ENCODE measurements around the gene TESK1.

- no peak for TF ChIP-seq MXI1 (IDR thresholded peaks at IDR 0.05; ENCODE audit: borderline replicate concordance, low read depth, low read length)
- TF ChIP-seq POLR2A (IDR thresholded peaks at IDR 0.05; ENCODE audit: low read depth, low read length) = no peak
- no peak for TF ChIP-seq SMC3 (IDR thresholded peaks at IDR 0.05; ENCODE audit: low read depth, low read length)
- TF ChIP-seq, protein P1, sequence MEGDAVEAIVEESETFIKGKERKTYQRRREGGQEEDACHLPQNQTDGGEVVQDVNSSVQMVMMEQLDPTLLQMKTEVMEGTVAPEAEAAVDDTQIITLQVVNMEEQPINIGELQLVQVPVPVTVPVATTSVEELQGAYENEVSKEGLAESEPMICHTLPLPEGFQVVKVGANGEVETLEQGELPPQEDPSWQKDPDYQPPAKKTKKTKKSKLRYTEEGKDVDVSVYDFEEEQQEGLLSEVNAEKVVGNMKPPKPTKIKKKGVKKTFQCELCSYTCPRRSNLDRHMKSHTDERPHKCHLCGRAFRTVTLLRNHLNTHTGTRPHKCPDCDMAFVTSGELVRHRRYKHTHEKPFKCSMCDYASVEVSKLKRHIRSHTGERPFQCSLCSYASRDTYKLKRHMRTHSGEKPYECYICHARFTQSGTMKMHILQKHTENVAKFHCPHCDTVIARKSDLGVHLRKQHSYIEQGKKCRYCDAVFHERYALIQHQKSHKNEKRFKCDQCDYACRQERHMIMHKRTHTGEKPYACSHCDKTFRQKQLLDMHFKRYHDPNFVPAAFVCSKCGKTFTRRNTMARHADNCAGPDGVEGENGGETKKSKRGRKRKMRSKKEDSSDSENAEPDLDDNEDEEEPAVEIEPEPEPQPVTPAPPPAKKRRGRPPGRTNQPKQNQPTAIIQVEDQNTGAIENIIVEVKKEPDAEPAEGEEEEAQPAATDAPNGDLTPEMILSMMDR (conservative IDR thresholded peaks at IDR 0.05; ENCODE audit: low read depth, low read length) = no peak
- TF ChIP-seq FOS (IDR thresholded peaks at IDR 0.05; ENCODE audit: low read depth, low read length) = no peak
- TF ChIP-seq RFX5 (IDR thresholded peaks at IDR 0.05; ENCODE audit: low read depth, low read length) = no peak
- TF ChIP-seq RAD21 (IDR thresholded peaks at IDR 0.05; ENCODE audit: low read length) = no peak
- no peak for TF ChIP-seq CHD1 (IDR thresholded peaks at IDR 0.05; ENCODE audit: low read depth, low read length)
- TF ChIP-seq BHLHE40 (IDR thresholded peaks at IDR 0.05; ENCODE audit: low read depth, low read length) = no peak
- no peak for TF ChIP-seq MAFK (IDR thresholded peaks at IDR 0.05; ENCODE audit: low read depth, low read length)
- TF ChIP-seq CEBPB (IDR thresholded peaks at IDR 0.05; ENCODE audit: low read depth, low read length) = no peak
- TF ChIP-seq, protein P2, sequence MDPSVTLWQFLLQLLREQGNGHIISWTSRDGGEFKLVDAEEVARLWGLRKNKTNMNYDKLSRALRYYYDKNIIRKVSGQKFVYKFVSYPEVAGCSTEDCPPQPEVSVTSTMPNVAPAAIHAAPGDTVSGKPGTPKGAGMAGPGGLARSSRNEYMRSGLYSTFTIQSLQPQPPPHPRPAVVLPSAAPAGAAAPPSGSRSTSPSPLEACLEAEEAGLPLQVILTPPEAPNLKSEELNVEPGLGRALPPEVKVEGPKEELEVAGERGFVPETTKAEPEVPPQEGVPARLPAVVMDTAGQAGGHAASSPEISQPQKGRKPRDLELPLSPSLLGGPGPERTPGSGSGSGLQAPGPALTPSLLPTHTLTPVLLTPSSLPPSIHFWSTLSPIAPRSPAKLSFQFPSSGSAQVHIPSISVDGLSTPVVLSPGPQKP (IDR thresholded peaks at IDR 0.05; ENCODE audit: borderline replicate concordance, low read depth, low read length) = no peak
Observed at GRCh38 chr9:35656348-35656747, 51.3 kb downstream of the TESK1 start.

All from IMR-90 (cell line).